Activated CD4-positive, alpha-beta memory T cell treated with anti-CD3 and anti-CD28 coated beads, Interleukin-2, amount 10 ng/mL, durations not matched to agents 7 days and 5 days (primary cell): Measurements from ENCODE around the gene CAVIN2. TPM values are rescaled to one million over a fixed set of nuclear protein-coding genes. Genes with fewer than 3 reads are reported as not detected.
"Not testable (repeated sequence)": the region's sequence is repeated elsewhere in the genome, so short reads cannot be mapped to it uniquely, and the experiment has no call there.

ENCODE experiments used
- CTCF ChIA-PET: fragments of 350-600 bp; sonication (Branson Sonifier 250); formaldehyde crosslinking; loops from one replicate; lab custom pipeline; 2021; ENCODE audit warnings: antibody characterized with exemption, inconsistent platforms; lab: Charles Lee
- POLR2A ChIA-PET: fragments of 350-600 bp; sonication (Branson Sonifier 250); formaldehyde crosslinking; loops from one replicate; lab custom pipeline; 2021; ENCODE audit warnings: antibody characterized with exemption; lab: Charles Lee
- DNase-seq: peaks from one replicate; pipeline ENCODE4 v3.0.0-alpha.2; 2020
- H3K27ac Mint-ChIP-seq: one replicate; pipeline ENCODE4 v1.8.0; 2021; ENCODE audit warnings: mild to moderate bottlenecking, mixed read lengths
- H3K27me3 Mint-ChIP-seq: one replicate; pipeline ENCODE4 v1.8.0; 2021; ENCODE audit warnings: mixed read lengths
- H3K36me3 Mint-ChIP-seq: one replicate; pipeline ENCODE4 v1.8.0; 2021; ENCODE audit warnings: low read depth, mixed read lengths
- H3K4me1 Mint-ChIP-seq: one replicate; pipeline ENCODE4 v1.8.0; 2021; ENCODE audit warnings: mixed read lengths
- H3K4me3 Mint-ChIP-seq: one replicate; pipeline ENCODE4 v1.8.0; 2021; ENCODE audit warnings: mild to moderate bottlenecking, mixed read lengths
- H3K9me3 Mint-ChIP-seq: one replicate; pipeline ENCODE4 v1.8.0; 2021; ENCODE audit warnings: mixed read lengths
- total RNA-seq, 2 experiments: library from RNA; stranded (reverse); gene quantifications; one replicate each; pipeline ENCODE4 v1.2.3, GENCODE V29; 2021

The CAVIN2 gene
- total RNA-seq, 2 experiments from 2014 or later: not detected

DNA sequence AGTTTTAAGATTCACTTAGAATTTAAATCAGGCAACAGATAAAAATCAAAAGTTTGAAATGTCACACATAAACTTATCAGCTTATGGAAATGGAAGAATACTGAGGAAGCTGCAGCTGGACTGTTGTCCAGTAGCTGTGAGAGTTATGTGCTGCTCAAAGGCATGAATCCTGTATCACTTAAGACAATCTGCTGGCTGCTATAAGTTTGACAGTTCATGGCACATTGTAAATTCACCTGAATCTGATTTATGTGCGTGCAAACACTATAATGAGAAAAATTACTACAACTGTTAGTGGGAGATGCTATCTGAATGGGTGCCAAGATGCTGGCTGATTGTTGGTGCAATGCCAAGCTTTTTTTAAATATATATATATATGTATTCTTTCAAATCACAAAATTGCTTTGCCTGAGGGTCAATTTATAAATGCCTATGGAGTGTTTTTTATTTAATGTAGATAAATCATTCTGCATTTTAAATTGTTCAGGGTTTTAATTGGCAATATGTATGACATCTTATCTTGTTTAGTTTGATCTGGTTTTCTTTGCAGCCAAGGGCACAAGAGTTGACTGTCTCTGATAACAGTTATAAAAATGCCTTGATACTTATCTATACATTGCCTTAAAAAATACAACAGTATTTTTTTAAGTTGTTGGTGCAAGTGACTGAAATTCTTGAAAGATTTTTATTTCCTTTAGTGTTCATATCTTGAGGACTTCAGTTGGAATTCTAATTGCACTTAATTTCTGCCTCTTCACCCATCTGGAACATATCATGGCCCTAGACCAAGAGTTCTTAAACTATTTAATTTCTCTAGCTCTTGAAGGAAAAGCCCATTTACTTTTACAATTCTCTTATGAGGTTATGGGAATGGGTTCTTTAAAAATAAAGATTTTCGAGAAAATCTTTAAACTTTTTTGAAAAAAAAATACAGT, 48.7 kb downstream of the CAVIN2 start:
- Mint-ChIP-seq H3K27me3 (peaks cover 7% of the 10 kb centered on the region), H3K36me3 (no peaks in the 10 kb centered on the region), H3K4me1 (no peaks in the 10 kb centered on the region), H3K27ac (no peak overlapping the region), H3K4me3 (no peak overlapping the region), H3K9me3 (no peaks in the 10 kb centered on the region)
- ChIA-PET POLR2A (no interaction called here), CTCF (interaction anchor here (0.7 to 1.2 kb wide), 3 partner anchors 39 to 231 kb away, joined by 3 read pairs; no protein-coding TSS in a partner anchor)
- no peak for DNase-seq

DNA sequence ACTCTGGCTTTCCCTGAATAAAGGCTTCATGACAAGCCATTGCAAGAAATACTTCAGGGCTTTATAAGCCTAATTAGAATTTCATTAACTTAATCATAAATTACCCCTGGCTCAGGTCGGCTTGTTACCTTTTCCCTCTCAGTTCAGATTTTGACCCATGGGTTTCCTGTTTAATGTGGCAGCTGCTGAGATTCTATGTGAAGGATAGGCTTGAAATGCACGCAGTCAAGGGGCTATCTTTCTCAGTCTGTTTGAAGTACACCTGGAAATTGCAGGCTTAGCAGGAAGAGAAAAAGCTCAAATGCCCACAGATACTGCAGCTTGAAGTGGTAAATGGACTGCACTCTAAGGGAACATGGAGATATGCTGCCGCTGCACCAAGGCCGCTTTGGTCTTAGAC, 49.4 kb downstream of the CAVIN2 start:
- Mint-ChIP-seq H3K4me1 (no peaks in the 10 kb centered on the region), H3K27me3 (peaks cover 12% of the 10 kb centered on the region), H3K4me3 (no peak overlapping the region), H3K27ac (no peak overlapping the region), H3K36me3 (no peaks in the 10 kb centered on the region), H3K9me3 (no peaks in the 10 kb centered on the region)
- no peak for DNase-seq
- POLR2A ChIA-PET: no interaction called here
- CTCF ChIA-PET: interaction anchor here (0.7 to 1.2 kb wide), 4 partner anchors 39 to 232 kb away, joined by 3 to 4 read pairs (median 3); no protein-coding TSS in a partner anchor

DNA sequence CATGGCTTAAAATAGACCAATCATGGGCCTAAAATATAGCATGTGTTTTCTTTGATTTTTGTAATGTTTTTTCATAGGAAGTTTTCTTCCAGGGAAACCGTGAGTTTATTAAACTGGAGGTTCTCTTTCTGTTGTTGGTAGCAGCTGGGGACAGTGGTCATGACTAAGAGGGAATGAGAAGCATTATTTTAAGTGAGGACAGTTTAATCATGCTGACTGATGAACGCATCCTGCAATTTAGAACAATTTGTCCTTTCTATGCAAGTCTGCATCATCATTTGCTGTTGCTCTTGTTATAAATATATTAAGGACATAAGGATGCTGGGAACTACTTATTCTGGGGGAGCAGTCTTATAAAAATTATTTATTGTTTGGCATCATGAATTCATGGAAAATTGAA, 51.2 kb downstream of the CAVIN2 start:
- ChIA-PET POLR2A (no interaction called here), CTCF (no interaction called here)
- DNase-seq: no peak
- peaks cover 18% of the 10 kb centered on the region for H3K27me3 Mint-ChIP-seq
- H3K36me3 Mint-ChIP-seq: no peaks in the 10 kb centered on the region
- H3K27ac Mint-ChIP-seq: no peak overlapping the region
- no peaks in the 10 kb centered on the region for H3K9me3 Mint-ChIP-seq
- no peaks in the 10 kb centered on the region for H3K4me1 Mint-ChIP-seq
- no peak overlapping the region for H3K4me3 Mint-ChIP-seq

DNA sequence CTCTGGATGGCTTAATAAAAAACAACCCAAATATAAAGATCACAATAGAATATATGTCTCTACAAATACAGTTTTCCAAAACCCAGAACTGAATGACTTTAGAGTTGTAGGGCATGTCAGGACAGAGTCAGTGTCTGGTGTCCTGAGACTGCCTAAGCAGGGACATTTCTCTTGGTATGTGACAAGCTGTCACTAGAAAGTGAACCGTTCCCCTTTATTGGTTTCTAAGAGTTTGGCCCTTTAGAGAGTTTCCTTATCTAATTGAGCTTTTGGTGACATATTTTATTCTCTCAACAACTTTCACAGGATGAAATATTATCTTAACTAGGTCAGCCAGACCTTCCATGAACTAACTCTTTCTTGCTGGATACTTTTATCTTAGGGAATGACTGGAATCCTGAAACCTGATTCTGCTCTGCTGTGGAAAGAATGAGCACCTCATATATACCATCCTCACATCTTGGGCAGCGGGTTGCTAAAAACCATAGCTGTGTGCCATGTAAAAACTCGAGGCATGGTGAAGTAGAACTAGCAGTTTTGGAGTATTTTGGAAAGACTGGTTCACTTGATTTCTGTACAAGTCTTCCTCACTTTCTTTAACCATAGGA, 54.8 kb downstream of the CAVIN2 start:
- no peaks in the 10 kb centered on the region for H3K9me3 Mint-ChIP-seq
- peaks cover 26% of the 10 kb centered on the region for H3K27me3 Mint-ChIP-seq
- H3K4me1 Mint-ChIP-seq: peaks cover 3% of the 10 kb centered on the region
- no peak overlapping the region for H3K27ac Mint-ChIP-seq
- no peaks in the 10 kb centered on the region for H3K36me3 Mint-ChIP-seq
- DNase-seq: no peak
- POLR2A ChIA-PET: no interaction called here
- no peak overlapping the region for H3K4me3 Mint-ChIP-seq
- CTCF ChIA-PET: no interaction called here

DNA sequence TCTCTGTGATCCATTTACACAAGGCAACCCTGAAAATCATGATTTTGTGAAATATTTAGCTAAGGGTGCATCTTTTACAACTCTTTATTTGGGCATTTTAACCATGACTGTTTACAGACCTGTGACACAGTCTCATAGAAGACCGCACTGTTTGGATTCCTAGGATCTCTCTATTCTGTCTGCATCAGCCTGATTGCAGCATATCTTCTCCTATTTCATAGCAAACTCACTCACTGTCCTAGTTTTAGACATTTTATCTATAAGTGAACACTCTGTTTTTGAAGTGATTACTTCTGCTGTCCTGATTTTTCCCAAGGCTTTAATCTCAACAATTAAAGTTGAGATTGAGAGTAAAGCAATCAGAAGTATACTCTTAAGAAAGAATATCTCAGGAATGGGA, 56.2 kb downstream of the CAVIN2 start:
- DNase-seq: no peak
- CTCF ChIA-PET: no interaction called here
- peaks cover 26% of the 10 kb centered on the region for H3K27me3 Mint-ChIP-seq
- POLR2A ChIA-PET: no interaction called here
- H3K4me1 Mint-ChIP-seq: peaks cover 11% of the 10 kb centered on the region
- H3K27ac Mint-ChIP-seq: no peak overlapping the region
- H3K4me3 Mint-ChIP-seq: no peak overlapping the region
- H3K9me3 Mint-ChIP-seq: no peaks in the 10 kb centered on the region
- H3K36me3 Mint-ChIP-seq: no peaks in the 10 kb centered on the region

DNA sequence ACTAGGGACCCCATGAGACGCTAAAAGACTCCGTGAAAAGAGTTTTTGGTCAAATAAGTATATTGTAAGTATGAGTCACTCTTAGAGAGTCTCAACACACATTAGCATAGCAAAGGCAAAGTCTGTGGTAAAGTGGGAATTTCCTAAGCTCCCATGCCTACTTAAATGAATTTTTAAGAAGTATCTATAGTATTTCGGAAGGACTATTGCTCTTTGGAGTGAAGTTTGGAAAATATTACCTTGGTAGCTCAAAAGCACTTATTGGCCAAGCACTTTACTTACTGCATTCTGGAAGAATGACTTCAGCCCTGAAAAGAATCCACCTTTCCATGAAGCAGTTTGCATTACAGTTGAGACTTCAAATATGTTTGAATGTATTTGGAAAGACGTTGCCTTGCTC, 57.1 kb downstream of the CAVIN2 start:
- CTCF ChIA-PET: no interaction called here
- H3K27me3 Mint-ChIP-seq: peaks cover 26% of the 10 kb centered on the region
- H3K36me3 Mint-ChIP-seq: no peaks in the 10 kb centered on the region

DNA sequence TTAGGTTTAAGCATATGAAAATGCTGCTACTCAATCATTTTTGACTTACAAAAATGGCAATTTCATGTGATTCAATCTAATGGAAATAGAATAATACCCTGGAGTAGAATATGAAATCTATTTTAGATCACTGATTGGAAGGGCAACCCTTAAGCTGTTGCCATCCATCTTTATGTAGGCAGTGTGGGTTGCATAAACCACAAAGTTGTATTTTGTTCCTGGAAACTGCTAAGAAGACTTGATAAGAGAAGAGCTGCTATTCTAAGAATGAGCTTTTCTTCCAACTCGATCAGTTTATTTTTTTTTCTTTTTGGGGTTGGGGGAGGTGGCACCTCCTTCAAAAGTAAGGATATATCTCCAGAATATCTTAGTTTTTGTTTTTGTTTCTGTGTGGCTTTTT, 60.2 kb downstream of the CAVIN2 start:
- Mint-ChIP-seq H3K4me1 (peaks cover 11% of the 10 kb centered on the region), H3K4me3 (no peak overlapping the region), H3K9me3 (no peaks in the 10 kb centered on the region), H3K27me3 (peaks cover 21% of the 10 kb centered on the region), H3K36me3 (no peaks in the 10 kb centered on the region), H3K27ac (no peak overlapping the region)
- POLR2A ChIA-PET: no interaction called here
- CTCF ChIA-PET: interaction anchor here (0.6 to 1.5 kb wide), 2 partner anchors 30 to 547 kb away, joined by 3 to 5 read pairs; no protein-coding TSS in a partner anchor
- DNase-seq: no peak

More for the DNA sequence above, 57.1 kb downstream of the CAVIN2 start:
- Mint-ChIP-seq H3K4me1 (peaks cover 11% of the 10 kb centered on the region), H3K4me3 (no peak overlapping the region), H3K27ac (no peak overlapping the region), H3K9me3 (no peaks in the 10 kb centered on the region)
- POLR2A ChIA-PET: no interaction called here
- no peak for DNase-seq

DNA sequence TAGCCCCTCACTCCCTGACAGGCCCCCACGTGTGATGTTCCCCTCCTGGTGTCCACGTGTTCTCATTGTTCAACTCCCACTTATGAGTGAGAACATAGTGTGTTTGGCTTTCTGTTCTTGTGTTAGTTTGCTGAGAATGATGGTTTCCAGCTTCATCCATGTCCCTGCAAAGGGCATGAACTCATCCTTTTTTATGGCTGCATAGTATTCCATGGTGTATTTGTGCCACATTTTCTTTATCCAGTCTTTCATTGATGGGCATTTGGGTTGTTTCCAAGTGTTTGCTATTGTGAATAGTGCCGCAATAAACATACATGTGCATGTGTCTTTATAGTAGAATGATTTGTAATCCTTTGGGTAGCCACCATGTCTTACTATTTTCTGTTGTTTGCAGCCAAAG, 61.2 kb downstream of the CAVIN2 start:
- CTCF ChIA-PET, H3K9me3 Mint-ChIP-seq, POLR2A ChIA-PET, H3K4me3 Mint-ChIP-seq, DNase-seq, H3K27ac Mint-ChIP-seq, H3K36me3 Mint-ChIP-seq: not testable (repeated sequence)
- H3K4me1 Mint-ChIP-seq: peaks cover 11% of the 10 kb centered on the region
- H3K27me3 Mint-ChIP-seq: peaks cover 16% of the 10 kb centered on the region

Other genes starting within 250 kb of the CAVIN2 start
- gene NABP1, start 169.0 kb downstream of the CAVIN2 start, total RNA-seq: 10 to 100 TPM; 73.5 to 73.7 TPM